A549 (cell line): Measurements from ENCODE around the gene SRGAP1. TPM values are rescaled to one million over a fixed set of nuclear protein-coding genes. Genes with fewer than 3 reads are reported as not detected.

Experiments used
- ATAC-seq, 2 experiments: fragments of 200-7000 bp in 1 of 2; fragments of >200 bp in 1 of 2; cut with Nextera tagmentation in 1 of 2; cut with Tn5 transposase in 1 of 2; 3 replicates each; pipeline versions ENCODE4 v1.8.0 to v1.9.1; 2018 to 2020; ENCODE audit warnings: mild to moderate bottlenecking in 1 of 2, moderate library complexity in 1 of 2
- CTCF ChIA-PET: fragments of 300-600 bp; sonication (Branson Sonifier 250); formaldehyde crosslinking; extraction: SDS; loops from one replicate; lab custom pipeline; 2021; ENCODE audit warnings: antibody characterized with exemption, inconsistent platforms; lab: Yijun Ruan, JAX
- POLR2A ChIA-PET: fragments of 350-600 bp; formaldehyde crosslinking; extraction: SDS; loops from one replicate; lab custom pipeline; 2021; ENCODE audit warnings: antibody characterized with exemption, inconsistent platforms; lab: Yijun Ruan, JAX
- DNase-seq, 2 experiments: peaks; one replicate each; pipeline versions ENCODE4 v3.0.0 to v3.0.0-alpha.2; 2011 to 2016; ENCODE audit warnings: low read depth in 1 of 2, low spot score in 1 of 2
- FAIRE-seq: peaks from 2 replicates; lab custom pipeline; 2011; peaks lifted over from hg19 to GRCh38; lab: Jason Lieb, UNC
- H3K27ac ChIP-seq, 2 experiments: fragments of >200 bp; sonication (Bioruptor Twin); formaldehyde crosslinking; 3 replicates each; pipeline ENCODE4 v1.5.1; 2016 to 2017
- H3K4me1 ChIP-seq: fragments of >200 bp; sonication (Bioruptor Twin); formaldehyde crosslinking; 3 replicates; pipeline ENCODE4 v1.6.1; 2016
- H3K4me2 ChIP-seq: fragments of >200 bp; sonication (Bioruptor Twin); formaldehyde crosslinking; 3 replicates; pipeline ENCODE4 v1.6.1; 2016
- H3K4me3 ChIP-seq: fragments of >200 bp; sonication (Bioruptor Twin); formaldehyde crosslinking; 3 replicates; pipeline ENCODE4 v1.5.1; 2016
- H3K9me3 ChIP-seq: fragments of >200 bp; sonication (Bioruptor Twin); formaldehyde crosslinking; 3 replicates; pipeline ENCODE4 v1.6.1; 2016
- BCL3 ChIP-seq: fragments of >200 bp; sonication (Bioruptor Twin); formaldehyde crosslinking; IDR thresholded peaks from 3 replicates; pipeline ENCODE4 v1.6.1; 2016
- CBX2 ChIP-seq: fragments of 200-600 bp; sonication (generic); IDR thresholded peaks from 2 replicates; pipeline ENCODE4 v1.6.1; 2016; ENCODE audit warnings: low read depth, mild to moderate bottlenecking, borderline replicate concordance
- CBX8 ChIP-seq: fragments of 200-600 bp; sonication (generic); IDR thresholded peaks from 2 replicates; pipeline ENCODE4 v1.6.1; 2016
- E2F6 ChIP-seq: IDR thresholded peaks from 2 replicates; pipeline ENCODE4 v1.6.1; 2012; ENCODE audit warnings: low read depth, borderline replicate concordance
- EHF ChIP-seq: fragments of 250-450 bp; sonication (Bioruptor Pico); IDR thresholded peaks from 2 replicates; pipeline ENCODE4 v1.5.0; 2020; ENCODE audit warnings: mild to moderate bottlenecking
- ELK1 ChIP-seq: fragments of 150-350 bp; IDR thresholded peaks from 2 replicates; pipeline ENCODE4 v1.6.1; 2014; ENCODE audit warnings: low read depth, mild to moderate bottlenecking, low read length
- GATA3 ChIP-seq: IDR thresholded peaks from 2 replicates; pipeline ENCODE4 v1.6.1; 2012; ENCODE audit warnings: borderline replicate concordance
- JUN ChIP-seq, 2 experiments: fragments of >200 bp; sonication (Bioruptor Twin); formaldehyde crosslinking; IDR thresholded peaks; 2 replicates in 1 of 2; 3 replicates in 1 of 2; pipeline ENCODE4 v1.6.1; 2016 to 2017
- JUNB ChIP-seq: fragments of >200 bp; sonication (Bioruptor Twin); formaldehyde crosslinking; IDR thresholded peaks from 2 replicates; pipeline ENCODE4 v1.6.1; 2016
- KDM5A ChIP-seq: fragments of 200-600 bp; sonication (generic); IDR thresholded peaks from 2 replicates; pipeline ENCODE4 v1.6.1; 2016; ENCODE audit warnings: antibody characterized with exemption, mild to moderate bottlenecking
- MAFK ChIP-seq: fragments of 450-650 bp; IDR thresholded peaks from 2 replicates; pipeline ENCODE4 v1.6.1; 2014; ENCODE audit not compliant: partially characterized antibody
- MAZ ChIP-seq: fragments of 150-350 bp; IDR thresholded peaks from 2 replicates; pipeline ENCODE4 v1.6.1; 2014; ENCODE audit warnings: antibody characterized with exemption, low read depth, low read length, borderline replicate concordance
- RAD21 ChIP-seq, 2 experiments: fragments of >200 bp in 1 of 2; sonication (Bioruptor Twin) in 1 of 2; formaldehyde crosslinking in 1 of 2; IDR thresholded peaks in 1 of 2; conservative IDR thresholded peaks in 1 of 2; 2 replicates in 1 of 2; 3 replicates in 1 of 2; pipeline ENCODE4 v1.6.1; 2012 to 2018; ENCODE audit warnings: inconsistent platforms in 1 of 2
- RCOR1 ChIP-seq: fragments of 150-350 bp; IDR thresholded peaks from 2 replicates; pipeline ENCODE4 v1.6.1; 2014; ENCODE audit warnings: antibody characterized with exemption, low read length, low read depth
- REST ChIP-seq: fragments of 200-600 bp; sonication (generic); IDR thresholded peaks from 2 replicates; pipeline ENCODE4 v1.6.1; 2016; ENCODE audit warnings: antibody characterized with exemption, mild to moderate bottlenecking, moderate library complexity
- RFX5 ChIP-seq: fragments of 450-650 bp; IDR thresholded peaks from 2 replicates; pipeline ENCODE4 v1.7.1; 2014; ENCODE audit warnings: antibody characterized with exemption, mild to moderate bottlenecking, moderate library complexity
- SMC3 ChIP-seq: fragments of >200 bp; sonication (Bioruptor Twin); formaldehyde crosslinking; IDR thresholded peaks from 3 replicates; pipeline ENCODE4 v1.6.1; 2018; ENCODE audit warnings: inconsistent platforms
- TFCP2L1 ChIP-seq: fragments of 250-450 bp; sonication (Bioruptor Pico); IDR thresholded peaks from 2 replicates; pipeline ENCODE4 v1.5.0; 2021; ENCODE audit warnings: mild to moderate bottlenecking
- ZSCAN20 ChIP-seq: fragments of 250-450 bp; sonication (Bioruptor Pico); IDR thresholded peaks from 2 replicates; pipeline ENCODE4 v1.8.0; 2022; ENCODE audit warnings: mild to moderate bottlenecking, moderate library complexity
- WGBS: methylation state at CpG from one replicate; pipeline ENCODE4 v1.1.6; 2017; ENCODE audit errors: missing lambda C conversion rate; 5-methylcytosine and 5-hydroxymethylcytosine counted together
- polyA plus RNA-seq, 4 experiments: library from polyadenylated mRNA; depleted of rRNA in 3 of 4; stranded (reverse); fragments of >200 nt; fragmentation: RNase III in 1 of 4; extraction: RNeasy Plus Mini Kit Qiagen cat#74134 plus additional on column Dnase treatment in 1 of 4; gene quantifications; 2 replicates in 3 of 4; 3 replicates in 1 of 4; pipeline ENCODE4 v1.2.3, GENCODE V29; 2011 to 2017
- TF ChIP-seq, protein P1 (sequence below): fragments of 250-450 bp; sonication (Bioruptor Pico); IDR thresholded peaks from 2 replicates; pipeline ENCODE4 v1.5.0; 2020; ENCODE audit warnings: low read depth, mild to moderate bottlenecking, moderate library complexity

The SRGAP1 gene
- polyA plus RNA-seq, 2 of the 4 experiments (the other 2 are of a cell fraction): 7.9 to 22.9 TPM

GRCh38 chr12:63821781-63822251 is 22.7 kb upstream of the SRGAP1 start:
- TF ChIP-seq TFCP2L1 (CRISPR knock-in tag): no peak
- no peak for TF ChIP-seq MAFK
- TF ChIP-seq ZSCAN20 (CRISPR knock-in tag): no peak
- TF ChIP-seq CBX2: no peak
- TF ChIP-seq RCOR1: no peak
- TF ChIP-seq, protein P1, sequence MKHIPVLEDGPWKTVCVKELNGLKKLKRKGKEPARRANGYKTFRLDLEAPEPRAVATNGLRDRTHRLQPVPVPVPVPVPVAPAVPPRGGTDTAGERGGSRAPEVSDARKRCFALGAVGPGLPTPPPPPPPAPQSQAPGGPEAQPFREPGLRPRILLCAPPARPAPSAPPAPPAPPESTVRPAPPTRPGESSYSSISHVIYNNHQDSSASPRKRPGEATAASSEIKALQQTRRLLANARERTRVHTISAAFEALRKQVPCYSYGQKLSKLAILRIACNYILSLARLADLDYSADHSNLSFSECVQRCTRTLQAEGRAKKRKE: no peak
- Histone ChIP-seq H3K9me3 (0 out of 3 replicates have a peak, but pooled peaks cover 4% of the 10 kb centered on the region), H3K27ac (no peak overlapping the region), H3K4me1 (0 out of 3 replicates have a peak, but pooled peaks cover 4% of the 10 kb centered on the region), H3K4me2 (no peak overlapping the region), H3K4me3 (no peak overlapping the region)
- POLR2A ChIA-PET: no interaction called here
- CTCF ChIA-PET: interaction anchor here (1.1 to 4.0 kb wide), 6 partner anchors 14 to 569 kb away, joined by 3 to 26 read pairs (median 4); partner anchors contain the start of gene C12orf56
- FAIRE-seq (no peak), DNase-seq (no peak), ATAC-seq (no peak)
- 95% methylated on average over 38 of the region's 38 CpGs for WGBS

GRCh38 chr12:63822352-63822751 is 22.1 kb upstream of the SRGAP1 start:
- peak overlapping the region; percentile 25; the same call in 1 of the 3 replicates for H3K4me2 ChIP-seq

DNA sequence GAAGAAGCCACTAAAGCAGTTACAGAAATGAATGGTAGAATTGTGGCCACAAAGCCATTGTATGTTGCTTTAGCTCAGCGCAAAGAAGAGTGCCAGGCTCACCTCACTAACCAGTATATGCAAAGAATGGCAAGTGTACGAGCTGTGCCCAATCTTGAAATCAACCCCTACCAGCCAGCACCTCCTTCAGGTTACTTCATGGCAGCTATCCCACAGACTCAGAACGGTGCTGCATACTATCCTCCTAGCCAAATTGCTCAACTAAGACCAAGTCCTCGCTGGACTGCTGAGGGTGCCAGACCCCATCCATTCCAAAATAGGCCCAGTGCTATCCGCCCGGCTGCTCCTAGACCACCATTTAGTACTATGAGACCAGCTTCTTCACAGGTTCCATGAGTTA is 21.5 kb upstream of the SRGAP1 start:
- WGBS: 75% methylated on average over 6 of the region's 6 CpGs
- POLR2A ChIA-PET: no interaction called here
- DNase-seq (no peak), ATAC-seq (peak in 1 of 2 experiments; percentile 49; a peak in 3 of 6 replicates), FAIRE-seq (no peak)
- no peak overlapping the region for H3K27ac ChIP-seq
- 0 out of 3 replicates have a peak, but pooled peaks cover 4% of the 10 kb centered on the region for H3K9me3 ChIP-seq
- H3K4me1 ChIP-seq: 0 out of 3 replicates have a peak, but pooled peaks cover 4% of the 10 kb centered on the region
- no peak for TF ChIP-seq JUN (IDR thresholded peaks at IDR 0.05)
- no peak for TF ChIP-seq REST
- TF ChIP-seq ELK1: no peak
- TF ChIP-seq EHF: no peak
- no peak for TF ChIP-seq CBX8
- TF ChIP-seq RFX5: no peak
- TF ChIP-seq GATA3: no peak
- no peak for TF ChIP-seq RAD21 (conservative IDR thresholded peaks at IDR 0.05 in 1 of 2, IDR thresholded peaks at IDR 0.05 in 1 of 2)
- no peak for TF ChIP-seq JUNB
- TF ChIP-seq KDM5A: no peak
- TF ChIP-seq CBX2: no peak
- TF ChIP-seq SMC3: no peak
- CTCF ChIA-PET: interaction anchor here (1.0 to 4.0 kb wide), 9 partner anchors 9 to 569 kb away, joined by 3 to 26 read pairs (median 4); no protein-coding TSS in a partner anchor
- H3K4me3 ChIP-seq: no peak overlapping the region
- no peak overlapping the region for H3K4me2 ChIP-seq

More at GRCh38 chr12:63822352-63822751, 22.1 kb upstream of the SRGAP1 start:
- CTCF ChIA-PET: interaction anchor here (1.0 to 4.0 kb wide), 11 partner anchors 10 to 570 kb away, joined by 3 to 26 read pairs (median 4); partner anchors contain the start of gene C12orf56
- no peak overlapping the region for H3K27ac ChIP-seq
- POLR2A ChIA-PET: no interaction called here
- TF ChIP-seq E2F6 (no peak), BCL3 (no peak), MAZ (no peak), RAD21 (conservative IDR thresholded peaks at IDR 0.05 in 1 of 2, IDR thresholded peaks at IDR 0.05 in 1 of 2) (no peak)
- TF ChIP-seq, protein P1: no peak
- no peak for ATAC-seq
- 0 out of 3 replicates have a peak, but pooled peaks cover 4% of the 10 kb centered on the region for H3K9me3 ChIP-seq
- FAIRE-seq: peak; percentile 73
- H3K4me3 ChIP-seq: no peak overlapping the region
- 38% methylated on average over 6 of the region's 6 CpGs for WGBS
- no peak for DNase-seq
- H3K4me1 ChIP-seq: 0 out of 3 replicates have a peak, but pooled peaks cover 4% of the 10 kb centered on the region
